OCI-LY7 (cell line): ENCODE results near the gene RFPL1. TPM values are rescaled to one million over a fixed set of nuclear protein-coding genes. Genes with fewer than 3 reads are reported as not detected.
"Not testable (repeated sequence)": the region's sequence is repeated elsewhere in the genome, so short reads cannot be mapped to it uniquely, and the experiment has no call there.

Experiments
- BruUV-seq: library from RNA; stranded (reverse); fragments of 400-500 nt; replicated peaks from 2 replicates; lab custom pipeline; 2021; lab: Mats Ljungman, UMichigan
- CTCF ChIA-PET: fragments of 300-600 bp; sonication (Branson Sonifier 250); formaldehyde crosslinking; loops from one replicate; lab custom pipeline; 2022; ENCODE audit warnings: antibody characterized with exemption; ENCODE audit not compliant: unreplicated experiment; lab: Charles Lee
- POLR2A ChIA-PET: fragments of 300-600 bp; sonication (Branson Sonifier 250); formaldehyde crosslinking; loops from one replicate; lab custom pipeline; 2022; ENCODE audit warnings: antibody characterized with exemption; lab: Charles Lee
- DNase-seq: peaks from one replicate; pipeline ENCODE4 v3.0.0-alpha.2; 2015; ENCODE audit warnings: low spot score
- H2AFZ ChIP-seq: fragments of 200-600 bp; sonication (generic), shearing (Covaris generic); 2 replicates; pipeline ENCODE4 v1.6.1; 2014; ENCODE audit warnings: mild to moderate bottlenecking, antibody characterized with exemption, low read length, moderate library complexity
- H3K27ac ChIP-seq: fragments of 200-600 bp; sonication (generic); 2 replicates; pipeline ENCODE4 v1.5.1; 2014; ENCODE audit warnings: mixed run types, low read depth, mild to moderate bottlenecking, moderate library complexity, low read length, inconsistent platforms; ENCODE audit not compliant: poor library complexity, severe bottlenecking
- H3K36me3 ChIP-seq: fragments of 200-600 bp; sonication (generic); 2 replicates; pipeline ENCODE4 v1.6.1; 2014; ENCODE audit warnings: mild to moderate bottlenecking, antibody characterized with exemption, low read length, moderate library complexity, mixed read lengths; ENCODE audit not compliant: insufficient read depth
- H3K4me1 ChIP-seq: fragments of 200-600 bp; sonication (generic); 2 replicates; pipeline ENCODE4 v1.5.1; 2014; ENCODE audit warnings: mild to moderate bottlenecking, low read length; ENCODE audit not compliant: insufficient read depth, poor library complexity, severe bottlenecking
- H3K4me2 ChIP-seq: fragments of 200-600 bp; sonication (generic); 2 replicates; pipeline ENCODE4 v1.6.1; 2014; ENCODE audit warnings: mild to moderate bottlenecking, low read length
- H3K4me3 ChIP-seq: fragments of 200-600 bp; sonication (generic); 2 replicates; pipeline ENCODE4 v1.5.1; 2014; ENCODE audit warnings: mild to moderate bottlenecking, low read depth, low read length; ENCODE audit not compliant: poor library complexity, severe bottlenecking
- H3K79me2 ChIP-seq: fragments of 200-600 bp; sonication (generic); 2 replicates; pipeline ENCODE4 v1.6.1; 2016; ENCODE audit warnings: low read depth, mild to moderate bottlenecking, low read length, moderate library complexity, mixed read lengths; ENCODE audit not compliant: insufficient read depth
- H3K9me2 ChIP-seq: fragments of 200-600 bp; sonication (generic); 2 replicates; pipeline ENCODE4 v1.6.1; 2016; ENCODE audit warnings: mild to moderate bottlenecking, low read length, mixed read lengths; ENCODE audit not compliant: insufficient read depth
- H3K9me3 ChIP-seq: fragments of 200-600 bp; sonication (generic); 2 replicates; pipeline ENCODE4 v1.6.1; 2014; ENCODE audit warnings: mild to moderate bottlenecking, mixed run types, low read length, mixed read lengths
- H4K20me1 ChIP-seq: fragments of 200-600 bp; sonication (generic); 2 replicates; pipeline ENCODE4 v1.6.1; 2014; ENCODE audit warnings: mild to moderate bottlenecking, antibody characterized with exemption, low read length, moderate library complexity, mixed read lengths; ENCODE audit not compliant: insufficient read depth
- CTCF ChIP-seq: fragments of 200-600 bp; sonication (generic); conservative IDR thresholded peaks from 2 replicates; pipeline ENCODE4 v1.5.1; 2014; ENCODE audit warnings: mild to moderate bottlenecking, antibody characterized with exemption, low read length, moderate library complexity, mixed read lengths
- EZH2phosphoT487 ChIP-seq: fragments of 200-600 bp; sonication (generic); IDR thresholded peaks from 2 replicates; pipeline ENCODE4 v1.6.1; 2018; ENCODE audit warnings: low read depth, borderline replicate concordance, mild to moderate bottlenecking, mixed run types, antibody characterized with exemption, low read length, moderate library complexity, mixed read lengths
- intact Hi-C: fragments of 100-400 bp; cut with micrococcal nuclease; formaldehyde crosslinking; loops from one replicate; pipeline ENCODE4 v1.10.0; 2022; ENCODE audit not compliant: unreplicated experiment
- total RNA-seq, 2 experiments: library from RNA; depleted of rRNA in 1 of 2; stranded (reverse); fragments of >200 nt in 1 of 2; shearing (Covaris generic) in 1 of 2; gene quantifications; 2 replicates each; pipeline ENCODE4 v1.2.3, GENCODE V29; 2014 to 2022

The RFPL1 gene
- total RNA-seq, 2 experiments from 2014 or later: not detected

GRCh38 chr22:29484642-29485041, 46.3 kb downstream of the RFPL1 start:
- CTCF ChIA-PET: no interaction called here
- no peak overlapping the region for H3K4me2 ChIP-seq
- H3K9me2 ChIP-seq: no peaks in the 10 kb centered on the region
- no peak overlapping the region for H3K4me3 ChIP-seq
- TF ChIP-seq EZH2phosphoT487 (no peak), CTCF (no peak)
- intact Hi-C loops: no loop called here
- no peak overlapping the region for H2AFZ ChIP-seq
- no peak overlapping the region for H3K27ac ChIP-seq
- no peaks in the 10 kb centered on the region for H3K9me3 ChIP-seq
- no peaks in the 10 kb centered on the region for H3K36me3 ChIP-seq
- BruUV-seq: no TSS peak
- H3K4me1 ChIP-seq: no peaks in the 10 kb centered on the region
- no peak for DNase-seq
- H4K20me1 ChIP-seq: no peaks in the 10 kb centered on the region
- H3K79me2 ChIP-seq: no peaks in the 10 kb centered on the region
- POLR2A ChIA-PET: interaction anchor here (0.7 kb wide), 1 partner anchor 112 kb away, joined by 3 read pairs; no protein-coding TSS in a partner anchor

- Histone ChIP-seq H4K20me1 (no peaks in the 10 kb centered on the region), H3K4me2 (no peak overlapping the region), H2AFZ (no peak overlapping the region), H3K36me3 (no peaks in the 10 kb centered on the region), H3K79me2 (no peaks in the 10 kb centered on the region), H3K27ac (no peak overlapping the region), H3K9me3 (no peaks in the 10 kb centered on the region), H3K4me3 (no peak overlapping the region), H3K4me1 (no peaks in the 10 kb centered on the region), H3K9me2 (no peaks in the 10 kb centered on the region)
- ChIA-PET POLR2A (no interaction called here), CTCF (no interaction called here)
- DNase-seq: no peak
- no TSS peak for BruUV-seq
- intact Hi-C loops: no loop called here
- no peak for TF ChIP-seq EZH2phosphoT487
- no peak for TF ChIP-seq CTCF
These were observed 47.1 kb downstream of the RFPL1 start for GRCh38 chr22:29485448-29485847.

GRCh38 chr22:29487426-29487986, 49.1 kb downstream of the RFPL1 start:
- Histone ChIP-seq H3K79me2 (no peaks in the 10 kb centered on the region), H4K20me1 (no peaks in the 10 kb centered on the region), H3K4me3 (no peak overlapping the region), H3K27ac (no peak overlapping the region), H3K36me3 (no peaks in the 10 kb centered on the region), H3K4me1 (no peaks in the 10 kb centered on the region), H2AFZ (no peak overlapping the region), H3K4me2 (no peak overlapping the region), H3K9me3 (no peaks in the 10 kb centered on the region), H3K9me2 (no peaks in the 10 kb centered on the region)
- TF ChIP-seq EZH2phosphoT487: no peak
- no peak for TF ChIP-seq CTCF
- ChIA-PET CTCF (no interaction called here), POLR2A (interaction anchor here (0.7 to 1.1 kb wide), 2 partner anchors 10 to 1204 kb away, joined by 3 to 5 read pairs; no protein-coding TSS in a partner anchor)
- intact Hi-C loops: no loop called here
- no peak for DNase-seq
- BruUV-seq: no TSS peak

- H3K4me1 ChIP-seq, H3K36me3 ChIP-seq, H3K27ac ChIP-seq, H3K4me2 ChIP-seq, POLR2A ChIA-PET, H4K20me1 ChIP-seq, CTCF ChIA-PET, H3K4me3 ChIP-seq, DNase-seq, intact Hi-C loops, BruUV-seq, H2AFZ ChIP-seq, H3K9me3 ChIP-seq, H3K79me2 ChIP-seq, H3K9me2 ChIP-seq: not testable (repeated sequence)
These were observed 50.9 kb downstream of the RFPL1 start for GRCh38 chr22:29489127-29489780.
